ENCODE data around the gene PCNT.

- no peak for TF ChIP-seq CTCF (IDR thresholded peaks at IDR 0.05)
- TF ChIP-seq EZH2 (IDR thresholded peaks at IDR 0.05; ENCODE audit: borderline replicate concordance, insufficient read depth, low read depth, low read length, poor library complexity, severe bottlenecking) = no peak
Observed at GRCh38 chr21:46410516-46410915, 86.6 kb downstream of the PCNT start.

Measured in B cell (primary cell).